Stimulated activated CD4-positive, alpha-beta T cell treated with anti-CD3 and anti-CD28 coated beads, TNF-alpha, amount 100 ng/mL, for 24 hours (primary cell): ENCODE results near the gene PIM3.
A peak's percentile ranks its signal among the peaks of the same experiment; 100 is the strongest.

ENCODE experiments used
- DNase-seq, 3 experiments: peaks; one replicate each; pipeline ENCODE4 v3.0.0-alpha.2; 2020; ENCODE audit warnings: low read depth in 3 of 3

The PIM3 gene

GRCh38 chr22:49955581-49956417 lies 4.8 kb upstream of the PIM3 start:
- DNase-seq, result no peak

DNA sequence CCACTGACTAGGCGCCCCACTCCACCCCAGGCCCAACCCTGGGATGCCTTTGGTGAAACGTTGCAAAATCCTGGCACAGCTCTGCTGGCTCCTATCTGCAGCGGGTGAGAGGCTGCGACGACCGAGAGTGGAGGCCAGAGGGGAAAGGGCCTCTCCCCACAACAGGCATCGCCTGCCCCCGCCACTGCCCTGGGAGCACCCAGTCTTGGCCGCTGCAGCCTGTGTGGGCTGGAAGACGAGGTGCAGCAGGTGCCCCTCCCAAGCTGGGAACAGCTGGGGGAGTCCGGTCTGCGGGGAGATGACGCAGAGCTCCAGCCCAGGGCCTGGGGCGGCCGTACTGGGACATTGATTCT lies 4.2 kb upstream of the PIM3 start:
- DNase-seq, result no peak

- DNase-seq, result no peak
Measured at GRCh38 chr22:49956914-49957825, 3.4 kb upstream of the PIM3 start.

- DNase-seq, result no peak
Measured at GRCh38 chr22:49957826-49958365, 2.7 kb upstream of the PIM3 start.

DNA sequence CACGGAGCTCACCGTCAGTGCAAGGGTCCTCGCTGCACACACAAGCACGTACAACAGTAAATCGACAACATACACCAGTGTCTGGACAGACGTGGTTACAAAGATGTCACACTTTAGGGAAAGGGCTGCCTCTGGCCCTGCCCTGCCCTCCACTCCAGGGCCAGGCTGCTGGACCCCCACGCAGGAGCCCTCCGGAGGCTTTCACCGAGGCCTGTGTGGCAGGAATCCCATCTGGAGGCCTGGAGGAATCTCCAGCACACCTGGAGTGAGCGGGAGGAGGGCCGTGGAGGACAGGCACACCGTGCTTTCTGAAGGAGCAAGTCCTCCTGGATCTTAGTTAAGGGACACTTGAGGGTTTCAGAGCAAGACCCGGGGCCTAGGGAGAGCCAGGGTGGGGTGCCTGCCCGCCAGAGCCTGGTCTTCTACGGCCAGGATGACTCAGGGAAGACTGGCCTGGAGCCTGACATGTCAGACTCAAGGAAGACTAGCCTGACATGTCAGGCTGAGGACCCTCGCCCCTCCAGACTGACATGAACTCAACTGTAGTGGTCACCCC lies 2.1 kb upstream of the PIM3 start:
- DNase-seq, result no peak

DNA sequence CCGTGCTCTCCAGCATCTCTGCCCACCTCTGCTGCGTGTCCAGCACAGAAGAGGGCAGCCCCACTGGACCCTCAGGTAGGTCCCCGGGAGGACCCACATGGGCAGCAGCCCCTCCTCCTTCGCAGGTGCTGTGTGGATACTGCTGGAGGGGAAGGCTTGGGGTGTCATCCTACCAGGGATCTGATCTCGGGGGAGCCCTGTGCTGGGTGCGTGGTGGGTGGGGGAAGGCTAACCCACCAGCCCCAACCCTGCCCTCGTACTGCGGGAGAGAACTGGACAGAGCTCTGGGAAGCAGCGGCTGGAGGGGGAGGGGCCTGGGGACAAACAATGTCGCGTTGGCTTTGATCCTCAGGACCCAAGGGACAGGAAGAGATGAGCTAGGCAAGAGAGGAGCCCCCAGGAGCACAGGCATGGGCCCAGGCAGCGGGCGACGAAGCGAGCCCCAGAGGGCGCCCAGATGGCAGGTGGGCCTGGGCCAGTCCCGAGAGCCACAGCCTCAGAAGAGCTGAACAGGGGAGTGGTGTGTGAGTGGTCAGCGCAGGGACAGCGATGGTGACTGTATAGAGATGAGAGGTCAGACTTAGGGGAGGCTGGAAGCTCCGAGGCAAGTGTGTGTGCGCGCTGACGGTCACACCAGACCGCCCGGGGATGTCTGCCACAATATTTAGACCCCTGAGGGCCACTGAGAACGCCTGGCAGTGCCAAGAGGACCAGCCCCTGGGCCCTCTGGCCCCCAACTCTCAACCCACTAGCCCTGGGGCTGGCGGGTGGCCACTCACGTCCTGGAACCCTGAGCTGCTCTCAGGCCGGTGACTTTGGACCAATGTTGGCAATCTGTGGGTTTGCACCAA lies 1.4 kb upstream of the PIM3 start:
- DNase-seq, result no peak

DNA sequence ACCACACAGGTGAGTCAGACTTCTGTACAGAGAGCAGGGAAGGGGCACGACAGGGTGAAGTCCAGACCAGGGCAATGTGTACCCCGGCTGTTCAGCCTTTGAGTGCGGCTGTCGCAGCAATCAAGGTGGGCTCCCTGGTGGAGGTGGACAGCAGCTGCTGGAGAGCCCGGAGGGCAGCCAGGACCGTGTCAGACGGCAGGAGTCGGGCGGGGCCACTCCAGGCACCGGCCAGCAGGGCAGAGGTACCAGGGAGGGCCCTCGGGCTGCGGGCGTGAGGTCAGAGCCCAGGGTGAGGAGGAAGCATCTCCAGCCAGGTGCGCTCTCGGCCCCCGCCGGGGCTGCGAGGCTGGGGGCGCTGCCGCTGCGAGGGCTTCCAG lies 802 bp upstream of the PIM3 start:
- DNase-seq, result no peak

GRCh38 chr22:49961005-49961600 lies 531 bp downstream of the PIM3 start:
- DNase-seq, result no peak

DNA sequence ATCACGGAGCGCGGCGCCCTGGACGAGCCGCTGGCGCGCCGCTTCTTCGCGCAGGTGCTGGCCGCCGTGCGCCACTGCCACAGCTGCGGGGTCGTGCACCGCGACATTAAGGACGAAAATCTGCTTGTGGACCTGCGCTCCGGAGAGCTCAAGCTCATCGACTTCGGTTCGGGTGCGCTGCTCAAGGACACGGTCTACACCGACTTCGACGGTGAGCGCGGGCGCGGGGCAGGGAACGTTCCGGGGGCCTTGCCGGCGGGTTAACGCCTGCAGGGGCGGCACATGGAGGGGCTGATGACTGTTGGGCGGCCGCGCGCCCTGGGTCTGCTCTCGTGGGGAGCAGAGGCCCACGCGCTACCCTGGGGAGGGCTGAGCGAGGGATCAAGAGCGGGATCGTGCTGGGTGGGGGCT lies 1.0 kb downstream of the PIM3 start:
- DNase-seq, result no peak

DNA sequence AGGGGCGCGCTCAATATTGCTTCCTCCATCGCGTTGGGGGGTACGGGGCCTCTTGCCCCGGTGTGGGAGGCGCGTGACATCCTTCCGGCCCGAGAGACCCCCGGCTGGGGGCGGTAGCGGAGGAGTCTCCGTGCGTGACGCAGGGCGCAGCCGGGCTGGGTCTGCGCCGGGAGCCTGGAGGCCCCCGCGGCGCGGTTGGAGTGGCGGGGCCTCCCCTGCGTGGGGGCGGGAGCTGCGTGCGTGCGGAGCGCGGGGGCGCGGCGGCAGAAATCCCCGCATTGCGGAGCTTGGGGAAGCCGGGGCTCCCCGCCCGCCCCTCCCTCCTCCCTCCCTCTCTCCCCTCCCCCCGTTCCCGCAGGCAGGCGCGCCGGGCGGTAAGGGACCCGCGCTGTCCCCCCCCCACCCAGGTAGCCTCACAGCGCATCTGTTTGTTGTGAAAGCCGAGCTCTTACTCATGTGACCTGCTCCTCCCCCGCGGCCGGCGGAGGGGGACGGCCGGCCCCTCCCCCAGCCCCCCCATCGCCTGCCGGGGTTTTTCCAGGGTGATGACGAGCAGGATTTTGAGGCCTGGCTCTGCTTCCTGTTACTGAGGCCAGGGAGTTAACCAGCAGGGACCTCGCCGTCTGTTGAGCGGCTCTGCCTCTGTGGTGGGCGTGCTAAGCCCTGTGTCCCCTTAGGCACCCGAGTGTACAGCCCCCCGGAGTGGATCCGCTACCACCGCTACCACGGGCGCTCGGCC lies 1.6 kb downstream of the PIM3 start:
- peak; percentile 78 to 91 (median 81) for DNase-seq

DNA sequence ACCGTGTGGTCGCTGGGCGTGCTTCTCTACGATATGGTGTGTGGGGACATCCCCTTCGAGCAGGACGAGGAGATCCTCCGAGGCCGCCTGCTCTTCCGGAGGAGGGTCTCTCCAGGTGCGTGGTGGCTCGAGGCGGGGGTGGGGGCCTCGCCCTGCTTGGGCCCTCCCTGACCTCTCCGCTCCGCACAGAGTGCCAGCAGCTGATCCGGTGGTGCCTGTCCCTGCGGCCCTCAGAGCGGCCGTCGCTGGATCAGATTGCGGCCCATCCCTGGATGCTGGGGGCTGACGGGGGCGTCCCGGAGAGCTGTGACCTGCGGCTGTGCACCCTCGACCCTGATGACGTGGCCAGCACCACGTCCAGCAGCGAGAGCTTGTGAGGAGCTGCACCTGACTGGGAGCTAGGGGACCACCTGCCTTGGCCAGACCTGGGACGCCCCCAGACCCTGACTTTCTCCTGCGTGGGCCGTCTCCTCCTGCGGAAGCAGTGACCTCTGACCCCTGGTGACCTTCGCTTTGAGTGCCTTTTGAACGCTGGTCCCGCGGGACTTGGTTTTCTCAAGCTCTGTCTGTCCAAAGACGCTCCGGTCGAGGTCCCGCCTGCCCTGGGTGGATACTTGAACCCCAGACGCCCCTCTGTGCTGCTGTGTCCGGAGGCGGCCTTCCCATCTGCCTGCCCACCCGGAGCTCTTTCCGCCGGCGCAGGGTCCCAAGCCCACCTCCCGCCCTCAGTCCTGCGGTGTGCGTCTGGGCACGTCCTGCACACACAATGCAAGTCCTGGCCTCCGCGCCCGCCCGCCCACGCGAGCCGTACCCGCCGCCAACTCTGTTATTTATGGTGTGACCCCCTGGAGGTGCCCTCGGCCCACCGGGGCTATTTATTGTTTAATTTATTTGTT lies 2.4 kb downstream of the PIM3 start:
- DNase-seq, result no peak

DNA sequence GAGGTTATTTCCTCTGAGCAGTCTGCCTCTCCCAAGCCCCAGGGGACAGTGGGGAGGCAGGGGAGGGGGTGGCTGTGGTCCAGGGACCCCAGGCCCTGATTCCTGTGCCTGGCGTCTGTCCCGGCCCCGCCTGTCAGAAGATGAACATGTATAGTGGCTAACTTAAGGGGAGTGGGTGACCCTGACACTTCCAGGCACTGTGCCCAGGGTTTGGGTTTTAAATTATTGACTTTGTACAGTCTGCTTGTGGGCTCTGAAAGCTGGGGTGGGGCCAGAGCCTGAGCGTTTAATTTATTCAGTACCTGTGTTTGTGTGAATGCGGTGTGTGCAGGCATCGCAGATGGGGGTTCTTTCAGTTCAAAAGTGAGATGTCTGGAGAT lies 3.1 kb downstream of the PIM3 start:
- no peak for DNase-seq

DNA sequence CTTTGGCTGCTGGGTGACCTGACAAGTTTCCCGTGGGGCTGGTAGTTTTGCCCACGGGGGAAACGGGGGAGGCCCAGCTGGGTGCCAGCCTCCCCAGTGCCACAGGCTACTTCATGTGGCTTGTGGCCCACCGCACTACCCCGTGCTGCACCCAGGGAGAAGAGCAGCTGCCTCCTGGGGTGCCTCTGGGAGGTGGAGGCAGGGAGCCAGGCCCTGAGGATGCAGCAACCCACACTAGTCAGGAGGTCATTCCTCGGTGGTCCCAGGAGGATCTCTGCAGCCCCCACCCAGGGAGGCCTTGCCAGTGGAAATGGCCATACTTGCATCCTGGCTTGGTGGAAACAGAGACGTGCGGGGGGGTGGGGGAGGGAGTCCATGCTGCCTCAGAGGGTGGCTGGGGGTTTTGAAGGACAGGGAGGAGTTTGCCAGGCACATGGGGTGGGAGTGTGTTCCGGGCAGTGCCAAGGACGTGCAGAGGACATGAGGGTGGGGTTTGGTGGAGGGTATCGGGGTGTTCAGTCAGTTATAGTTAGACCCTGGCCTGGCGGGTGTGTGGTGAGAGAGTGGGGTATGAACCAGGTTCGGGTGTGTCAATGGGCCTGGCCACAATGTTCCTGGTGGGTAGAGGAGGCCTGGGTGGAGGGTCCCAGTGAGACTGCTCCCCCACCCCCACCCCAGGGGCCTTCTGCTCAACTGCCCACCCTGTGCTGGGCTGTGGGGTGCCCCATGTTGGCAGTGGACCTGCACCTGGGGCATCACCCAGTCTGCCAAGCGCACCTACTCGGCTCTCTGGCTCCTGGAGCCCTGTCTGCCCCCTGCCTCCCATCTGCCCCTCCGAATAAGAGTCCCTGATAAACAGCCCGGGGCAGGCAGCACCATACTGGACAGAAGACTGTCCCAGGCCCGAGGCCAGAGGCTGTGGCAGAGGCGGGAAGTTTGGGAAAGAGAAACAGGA lies 3.8 kb downstream of the PIM3 start:
- DNase-seq, result peak in 1 of 3 experiments; percentile 24

- peak in 1 of 3 experiments; percentile 24 for DNase-seq
Measured at GRCh38 chr22:49965091-49966040, 4.8 kb downstream of the PIM3 start.

GRCh38 chr22:49966041-49966773 lies 5.6 kb downstream of the PIM3 start:
- no peak for DNase-seq
